Esophagus squamous epithelium (tissue), 5 donors: ENCODE measurements around the gene KCNG4. TPM values are rescaled to one million over a fixed set of nuclear protein-coding genes. Genes with fewer than 3 reads are reported as not detected.

Source experiments
- DNase-seq: peaks from one replicate; lab custom pipeline; 2025; lab: John Stamatoyannopoulos, UW
- H3K27ac ChIP-seq, 4 donors: fragments of 200-600 bp; sonication (generic); one replicate each; pipeline ENCODE4 v1.5.1; 2016 to 2019; ENCODE audit warnings: mild to moderate bottlenecking in 1 of 4
- H3K27me3 ChIP-seq, 4 donors: fragments of 200-600 bp; sonication (generic); 1 replicate in 3 of 4; 2 replicates in 1 of 4; pipeline versions ENCODE4 v1.5.1 to v1.6.0; 2017 to 2021; ENCODE audit warnings: antibody characterized with exemption in 1 of 4
- H3K36me3 ChIP-seq, 3 donors: fragments of 200-600 bp; sonication (generic); one replicate each; pipeline ENCODE4 v1.5.1; 2016 to 2019
- H3K4me1 ChIP-seq, 3 donors: fragments of 200-600 bp; sonication (generic); one replicate each; pipeline ENCODE4 v1.5.1; 2017 to 2019
- H3K4me3 ChIP-seq, 4 donors: fragments of 200-600 bp; sonication (generic); 1 replicate in 3 of 4; 2 replicates in 1 of 4; pipeline ENCODE4 v1.5.1; 2016 to 2019; ENCODE audit warnings: mild to moderate bottlenecking in 2 of 4, moderate library complexity in 1 of 4
- H3K9me3 ChIP-seq, 3 donors: fragments of 200-600 bp; sonication (generic); one replicate each; pipeline ENCODE4 v1.5.1; 2016 to 2019
- CTCF ChIP-seq, 6 experiments: fragments of 450-650 bp in 4 of 6; fragments of 200-600 bp in 2 of 6; sonication (generic) in 2 of 6; IDR thresholded peaks; one replicate each; pipeline ENCODE4 v1.5.1; 2016 to 2019; ENCODE audit warnings: antibody characterized with exemption in 6 of 6, mild to moderate bottlenecking in 4 of 6, moderate library complexity in 4 of 6
- POLR2A ChIP-seq, 4 donors: fragments of 450-650 bp; IDR thresholded peaks; one replicate each; pipeline ENCODE4 v1.6.1; 2017; ENCODE audit warnings: antibody characterized with exemption in 4 of 4, mild to moderate bottlenecking in 4 of 4, moderate library complexity in 3 of 4
- WGBS, 2 donors: methylation state at CpG; one replicate each; pipeline ENCODE4 v1.1.5; 2018; 5-methylcytosine and 5-hydroxymethylcytosine counted together
- intact Hi-C: fragments of 100-400 bp; cut with DNase I; formaldehyde crosslinking; loops from one replicate; pipeline ENCODE4 v1.15.0; 2022
- total RNA-seq, 4 donors: library from RNA; depleted of rRNA; stranded (reverse); fragments of >200 nt; gene quantifications; one replicate each; pipeline ENCODE4 v1.1.0, GENCODE V29; 2016
- donor health status: DM: yes; HTN: yes; CAD: no.

The KCNG4 gene
- total RNA-seq, 4 donors from 2014 or later = not detected

DNA sequence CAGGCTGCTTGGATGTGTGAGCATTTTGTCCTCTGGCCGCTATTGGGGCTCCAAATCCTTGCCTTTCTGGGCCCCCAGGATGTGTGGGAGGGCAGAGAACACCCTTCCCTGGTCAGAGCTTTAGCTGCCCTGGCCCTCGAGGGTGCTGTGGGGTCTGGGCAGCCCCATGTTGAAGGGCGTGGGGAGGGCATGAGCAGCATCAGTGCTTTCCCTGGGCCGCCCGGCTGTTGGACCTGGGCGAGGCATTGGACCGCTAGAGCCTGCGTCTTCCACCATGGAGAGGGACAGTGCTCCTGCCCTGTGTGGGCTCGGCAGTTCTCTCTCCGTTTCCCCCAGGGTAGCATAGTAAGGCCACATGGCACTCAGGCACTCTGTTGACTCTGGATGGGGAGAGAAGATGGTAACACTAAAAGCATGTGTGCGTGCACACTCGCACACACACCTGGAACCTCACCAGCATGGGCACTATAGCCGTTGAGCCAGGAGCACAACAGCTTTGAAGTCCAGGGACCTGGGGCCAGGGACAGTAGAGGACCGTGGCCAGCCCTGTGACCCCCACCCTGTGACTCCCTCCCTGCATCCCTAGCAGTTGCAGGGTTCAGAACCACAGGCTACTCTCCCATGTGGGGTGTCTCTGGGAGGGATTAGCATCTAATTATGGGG, 42.2 kb downstream of the KCNG4 start:
- peak overlapping the region; percentile 38 to 57 (median 46) for H3K4me3 ChIP-seq
- peak overlapping the region; percentile 46 to 94 (median 91) for H3K27ac ChIP-seq
- H3K9me3 ChIP-seq = no peaks in the 10 kb centered on the region
- intact Hi-C loops = no loop called here
- no peaks in the 10 kb centered on the region for H3K27me3 ChIP-seq
- H3K36me3 ChIP-seq = peaks cover 0 to 10% (median 0%) of the 10 kb centered on the region in 3 donors
- TF ChIP-seq POLR2A (IDR thresholded peaks at IDR 0.05) = no peak
- no peak for TF ChIP-seq CTCF (IDR thresholded peaks at IDR 0.05)
- peaks cover 29 to 71% (median 29%) of the 10 kb centered on the region in 3 donors for H3K4me1 ChIP-seq
- no peak for DNase-seq
- 84% methylated on average over 6 to 11 of the region's 14 CpGs for WGBS, 2 donors

- H3K4me3 ChIP-seq = peak overlapping the region; percentile 38 to 57 (median 46)
- no peaks in the 10 kb centered on the region for H3K27me3 ChIP-seq
- no peak for TF ChIP-seq POLR2A (IDR thresholded peaks at IDR 0.05)
- TF ChIP-seq CTCF (IDR thresholded peaks at IDR 0.05) = no peak
- H3K36me3 ChIP-seq = peaks cover 0 to 16% (median 0%) of the 10 kb centered on the region in 3 donors
- H3K4me1 ChIP-seq = peaks cover 29 to 71% (median 29%) of the 10 kb centered on the region in 3 donors
- H3K9me3 ChIP-seq = no peaks in the 10 kb centered on the region
- H3K27ac ChIP-seq = peak overlapping the region; percentile 46 to 94 (median 91)
- intact Hi-C loops = no loop called here
- 29 to 48% methylated on average over 8 of the region's 16 CpGs for WGBS, 2 donors
- DNase-seq = no peak
Observed at GRCh38 chr16:84196727-84197394, 43.0 kb downstream of the KCNG4 start.

- peaks cover 0 to 23% (median 0%) of the 10 kb centered on the region in 3 donors for H3K36me3 ChIP-seq
- H3K4me1 ChIP-seq = peaks cover 29 to 71% (median 29%) of the 10 kb centered on the region in 3 donors
- H3K4me3 ChIP-seq = peak overlapping the region; percentile 38 to 57 (median 46)
- TF ChIP-seq CTCF (IDR thresholded peaks at IDR 0.05) (no peak), POLR2A (IDR thresholded peaks at IDR 0.05) (no peak)
- 59% methylated on average over 9 of the region's 16 CpGs; no CpG with 5 or more reads in 1 of the 2 donors for WGBS, 2 donors
- intact Hi-C loops = no loop called here
- H3K9me3 ChIP-seq = no peaks in the 10 kb centered on the region
- H3K27ac ChIP-seq = peak overlapping the region in 3 of 4 donors; percentile 91 to 94 (median 91)
- no peak for DNase-seq
- H3K27me3 ChIP-seq = no peaks in the 10 kb centered on the region
Observed at GRCh38 chr16:84196101-84196500, 43.7 kb downstream of the KCNG4 start.

GRCh38 chr16:84195201-84196093, 44.4 kb downstream of the KCNG4 start:
- Histone ChIP-seq H3K9me3 (no peaks in the 10 kb centered on the region), H3K4me3 (peak overlapping the region in 3 of 4 donors; percentile 38 to 47 (median 45)), H3K27me3 (no peaks in the 10 kb centered on the region), H3K36me3 (peaks cover 0 to 29% (median 0%) of the 10 kb centered on the region in 3 donors), H3K4me1 (peaks cover 29 to 71% (median 29%) of the 10 kb centered on the region in 3 donors), H3K27ac (peak overlapping the region in 3 of 4 donors; percentile 91 to 94 (median 91))
- WGBS, 2 donors = 77% methylated on average over 14 of the region's 38 CpGs; no CpG with 5 or more reads in 1 of the 2 donors
- TF ChIP-seq CTCF (IDR thresholded peaks at IDR 0.05) = no peak
- no peak for TF ChIP-seq POLR2A (IDR thresholded peaks at IDR 0.05)
- no peak for DNase-seq
- intact Hi-C loops = no loop called here
